GM21447 (cell line): Measurements from ENCODE around the gene GPC3.

Experiments used
- ATAC-seq: cut with Tn5 transposase; IDR thresholded peaks from one replicate; pipeline ENCODE4 v1.9.1; 2021; ENCODE audit not compliant: unreplicated experiment

The GPC3 gene

DNA sequence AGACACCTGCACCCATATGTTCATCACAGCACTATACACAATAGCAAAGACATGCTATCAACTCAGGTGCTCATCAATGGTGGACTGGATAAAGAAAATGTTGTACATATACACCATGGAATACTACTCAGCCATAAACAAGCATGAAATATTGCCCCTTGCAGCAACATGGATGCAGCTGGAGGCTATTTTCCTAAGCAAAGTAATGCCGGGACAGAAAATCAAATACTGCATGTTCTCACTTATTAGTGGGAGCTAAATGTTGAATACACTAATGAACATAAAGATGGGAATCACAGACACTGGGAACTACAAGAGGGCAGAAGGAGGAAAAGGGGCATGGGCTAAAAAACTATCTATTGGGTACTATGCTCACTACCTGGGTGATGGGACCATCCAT, 278.5 kb downstream of the GPC3 start:
- ATAC-seq, result no peak

DNA sequence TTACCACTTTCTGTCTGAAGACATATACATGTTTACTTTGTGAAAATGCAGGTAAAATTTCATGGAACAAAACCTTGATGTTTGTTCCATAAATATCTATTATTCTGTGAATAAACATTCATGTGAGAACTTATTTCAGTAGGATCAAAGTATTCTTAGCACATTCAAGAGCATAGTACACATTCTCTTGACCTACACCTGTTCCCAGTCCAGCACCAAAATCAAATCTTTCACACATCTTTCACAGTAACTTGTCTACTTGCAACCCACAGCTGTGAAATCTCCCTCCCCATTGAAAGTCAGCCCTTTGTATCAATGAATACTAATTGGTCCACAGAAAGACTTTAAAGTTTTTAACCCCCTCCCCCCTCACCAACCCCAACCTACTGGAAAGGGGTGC, 283.2 kb downstream of the GPC3 start:
- ATAC-seq, result no peak

- no peak for ATAC-seq
Measured at GRCh38 chrX:133699023-133699728, 286.2 kb downstream of the GPC3 start.

DNA sequence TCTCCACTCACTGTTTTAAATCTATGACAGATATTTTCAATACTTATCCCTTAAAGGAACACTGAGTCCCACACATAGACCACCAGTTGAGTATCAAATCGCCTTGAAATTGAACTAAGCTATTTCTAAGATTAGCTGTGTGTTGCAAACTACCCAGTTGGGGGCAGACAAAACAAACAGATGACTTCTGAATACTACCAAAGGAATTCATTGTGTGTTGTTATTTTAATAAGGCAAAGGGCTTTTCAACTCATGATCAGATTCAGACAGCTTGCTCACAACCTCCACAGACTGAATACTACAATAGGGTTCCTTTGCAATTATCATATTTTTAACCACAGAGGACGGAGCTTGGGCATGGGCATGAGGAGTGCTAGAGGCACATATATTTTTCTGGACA, 287.1 kb downstream of the GPC3 start:
- no peak for ATAC-seq

DNA sequence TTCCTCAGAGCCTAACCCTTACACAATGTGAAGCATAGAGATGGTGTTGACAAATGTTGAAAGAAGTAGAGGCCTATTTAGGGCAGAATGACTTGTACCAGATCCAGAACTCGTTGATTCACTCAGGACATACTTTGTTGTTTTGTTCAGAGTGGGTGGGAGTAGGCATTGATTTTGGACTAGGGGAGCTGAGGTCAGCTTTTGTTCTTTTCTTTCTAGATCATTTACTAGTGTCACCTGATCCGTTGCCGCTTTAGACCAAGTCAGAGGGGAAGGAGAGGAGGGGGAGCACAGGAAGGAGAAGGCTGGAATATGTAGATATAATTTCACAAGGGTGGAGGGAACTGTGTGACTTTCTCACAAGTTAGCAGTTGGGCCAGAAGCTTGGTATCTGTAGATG, 287.7 kb downstream of the GPC3 start:
- no peak for ATAC-seq

DNA sequence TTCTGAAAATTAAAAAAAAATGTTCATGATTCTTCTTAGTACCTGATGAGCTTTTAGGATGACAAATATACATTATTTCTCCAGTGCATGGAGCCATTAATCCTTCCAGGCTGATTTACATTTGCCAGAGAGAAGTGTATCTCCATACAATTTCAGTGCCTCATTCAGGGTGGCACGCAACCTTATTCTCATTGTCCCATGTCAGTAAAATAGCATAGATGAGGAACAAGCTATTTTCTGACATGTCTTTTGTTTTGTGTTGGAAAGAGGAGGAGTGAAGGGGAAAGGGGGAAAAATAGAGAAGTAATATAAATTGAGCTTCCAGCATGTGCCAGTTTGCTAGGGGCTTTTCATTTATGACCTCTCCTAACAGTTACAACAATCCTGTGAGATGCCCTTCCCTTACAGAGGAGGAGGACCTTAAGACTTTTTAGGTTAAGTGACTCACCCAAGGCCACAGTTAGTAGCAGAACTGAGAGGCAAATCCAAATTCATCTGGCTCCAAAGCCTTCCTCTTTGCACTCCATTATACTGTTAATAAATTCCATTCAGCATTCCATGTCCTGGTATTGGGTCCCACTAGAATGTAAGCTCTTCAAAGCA, 295.3 kb downstream of the GPC3 start:
- no peak for ATAC-seq

- ATAC-seq, result no peak
Measured at GRCh38 chrX:133685822-133686221, 299.6 kb downstream of the GPC3 start.

DNA sequence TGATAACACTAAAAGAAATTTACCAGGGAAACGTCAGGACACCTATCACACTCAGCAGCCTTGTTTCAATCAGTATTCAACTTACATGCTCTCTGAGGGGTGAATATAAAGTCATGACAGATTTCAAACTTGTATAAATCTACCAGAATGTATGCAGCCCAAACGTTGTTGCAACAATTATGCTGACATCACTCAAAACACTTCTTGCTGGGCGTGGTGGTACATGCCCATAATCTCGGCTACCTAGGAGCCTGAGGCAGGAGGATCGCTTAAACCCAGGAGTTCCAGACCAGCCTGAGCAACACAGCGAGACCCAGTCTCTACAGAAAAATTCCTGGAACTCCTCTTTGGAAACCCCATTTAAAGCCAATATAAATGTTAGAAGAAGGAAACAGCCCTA, 303.5 kb downstream of the GPC3 start:
- ATAC-seq, result no peak

DNA sequence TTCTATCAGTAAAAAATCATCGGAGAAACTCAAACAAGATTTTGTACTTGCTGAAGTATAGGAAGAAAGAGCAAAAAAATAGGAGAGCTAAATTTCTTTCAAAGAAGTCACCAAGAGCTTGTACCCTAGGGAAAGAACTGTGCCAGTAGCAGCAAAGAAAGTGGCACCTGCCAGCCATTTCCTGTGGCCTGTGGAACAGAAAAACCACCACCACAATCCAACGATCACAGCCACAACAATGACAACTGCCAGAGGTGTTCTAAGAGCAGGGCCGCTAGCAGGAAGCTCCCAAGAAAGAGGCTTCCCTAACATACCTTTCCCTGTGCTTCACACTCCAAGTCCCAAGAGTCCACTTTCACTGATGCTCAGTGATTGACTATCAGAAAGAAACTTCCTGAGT, 304.0 kb downstream of the GPC3 start:
- ATAC-seq, result no peak

GRCh38 chrX:133677123-133678063, 308.0 kb downstream of the GPC3 start:
- ATAC-seq, result no peak

DNA sequence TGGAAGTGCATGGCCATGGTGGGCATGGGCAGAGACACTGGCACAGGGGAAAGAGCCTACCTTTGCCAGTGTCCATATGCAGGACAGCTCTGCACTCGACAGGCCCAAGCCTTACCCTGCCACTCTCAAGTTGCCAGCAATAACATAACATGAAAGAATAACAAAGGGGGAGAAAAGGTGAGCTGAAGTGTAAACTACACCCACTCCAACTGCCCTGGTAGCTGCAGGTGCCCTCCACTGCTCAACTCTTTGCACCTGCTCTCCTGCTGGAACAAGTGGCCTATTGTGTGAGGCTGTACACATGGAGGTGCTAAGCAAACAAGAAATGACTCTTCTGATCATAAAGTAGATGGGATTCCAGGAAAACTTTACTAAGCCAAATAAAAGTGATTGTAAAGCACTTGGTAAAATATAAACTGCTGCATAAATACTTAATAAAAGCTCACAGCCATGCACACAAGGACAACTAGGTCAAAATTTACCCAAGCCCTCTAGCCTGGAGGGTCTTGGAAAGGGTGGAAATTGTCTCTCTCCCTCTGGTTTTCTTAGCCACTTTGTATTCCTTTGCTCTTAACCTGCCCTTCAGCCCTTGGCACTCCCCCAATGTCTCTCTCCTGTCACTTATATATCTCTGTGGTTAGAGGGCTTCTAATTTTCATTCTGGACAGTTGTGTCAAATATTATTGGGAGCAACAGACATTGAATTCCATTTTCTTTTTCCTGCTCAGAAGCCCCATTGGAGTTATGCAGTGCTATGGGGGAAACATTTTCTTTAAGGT, 308.9 kb downstream of the GPC3 start:
- ATAC-seq, result no peak

DNA sequence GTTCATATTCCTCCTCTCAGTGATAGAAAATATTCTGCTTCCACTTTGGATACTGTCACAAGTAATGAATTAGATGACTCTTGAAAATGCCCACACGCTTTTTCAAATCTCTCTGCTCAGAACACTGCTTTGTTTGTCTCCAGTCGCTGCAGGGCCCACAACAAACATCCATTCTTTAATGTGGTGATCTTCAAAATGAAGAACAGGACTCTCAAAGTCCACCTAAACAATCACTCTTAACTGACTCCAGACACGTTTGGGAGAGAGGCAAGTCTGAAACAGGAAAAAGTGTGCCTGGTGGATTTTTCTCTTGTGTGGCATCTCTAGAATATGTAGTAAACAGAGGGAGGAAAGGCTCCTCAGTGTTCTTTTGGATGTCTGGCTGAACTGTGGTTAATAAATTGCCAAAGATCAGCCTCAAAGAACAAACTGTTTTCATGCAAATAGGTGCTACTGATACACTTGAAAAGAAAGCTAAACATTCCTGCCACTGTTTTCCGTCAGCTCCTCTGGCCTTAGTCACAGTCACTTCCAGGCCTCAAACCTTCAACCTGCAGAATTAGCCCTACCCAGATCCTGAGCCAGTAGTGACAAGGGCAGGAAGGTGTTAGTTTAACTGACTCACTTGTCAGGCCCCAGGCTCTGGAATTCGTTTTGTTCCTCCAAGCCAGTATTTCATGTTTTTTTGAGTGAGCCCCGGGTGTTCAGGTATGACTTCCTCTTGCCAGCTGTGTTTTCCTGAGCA, 310.5 kb downstream of the GPC3 start:
- ATAC-seq, result no peak

- no peak for ATAC-seq
Measured at GRCh38 chrX:133670383-133670782, 315.0 kb downstream of the GPC3 start.

GRCh38 chrX:133669214-133669613, 316.2 kb downstream of the GPC3 start:
- ATAC-seq, result no peak

DNA sequence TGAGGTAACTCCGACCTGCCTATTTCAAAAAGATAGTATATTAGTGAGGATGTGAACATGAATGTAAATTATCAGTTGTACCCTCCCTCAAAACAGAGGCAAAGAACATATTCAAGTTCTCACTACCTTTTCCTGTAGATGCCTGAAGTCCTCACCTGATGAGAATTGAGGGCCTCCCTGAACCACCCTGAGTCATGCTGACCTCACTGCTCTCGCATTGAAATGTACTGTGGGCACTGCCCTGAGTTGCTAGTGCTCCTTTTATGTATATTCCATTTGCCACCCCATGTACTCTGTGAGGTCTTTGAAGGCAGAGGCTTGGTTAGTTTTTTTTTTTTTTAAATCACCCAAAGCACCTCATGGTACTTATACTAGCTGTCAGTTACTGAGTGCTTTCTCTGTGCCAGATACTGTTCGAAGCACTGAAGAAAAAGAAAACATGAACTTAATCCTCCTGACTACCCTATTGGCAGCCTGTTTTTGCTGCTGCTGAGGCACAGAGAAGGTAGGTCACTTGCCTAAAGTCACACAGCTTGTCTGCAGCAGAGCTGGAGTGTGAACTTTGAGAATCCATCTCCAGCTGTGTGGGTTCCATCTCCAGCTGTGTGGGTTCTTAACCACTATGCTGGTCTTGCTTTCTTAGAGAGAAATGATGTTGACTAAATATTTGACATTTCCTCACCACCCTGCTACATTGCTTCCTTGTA, 317.0 kb downstream of the GPC3 start:
- ATAC-seq, result no peak

GRCh38 chrX:133666256-133666655, 319.1 kb downstream of the GPC3 start:
- ATAC-seq, result no peak

- no peak for ATAC-seq
Measured at GRCh38 chrX:133661962-133662839, 323.2 kb downstream of the GPC3 start.

- ATAC-seq, result no peak
Measured at GRCh38 chrX:133660281-133660680, 325.1 kb downstream of the GPC3 start.
